Upper lobe of right lung (tissue), 1 donor: ENCODE data around the gene CFAP107. TPM values are rescaled to one million over a fixed set of nuclear protein-coding genes. Genes with fewer than 3 reads are reported as not detected.
"Not testable (repeated sequence)": the region's sequence is repeated elsewhere in the genome, so short reads cannot be mapped to it uniquely, and the experiment has no call there.

Source experiments
- ATAC-seq: fragments of 200-7000 bp; cut with Tn5 transposase; one replicate; pipeline ENCODE4 v1.9.1; 2020; ENCODE audit warnings: mild to moderate bottlenecking, moderate library complexity
- DNase-seq: peaks from one replicate; pipeline ENCODE4 v3.0.0-alpha.2; 2020
- H3K27ac ChIP-seq: fragments of 200-600 bp; one replicate; pipeline ENCODE4 v1.8.0; 2022
- H3K27me3 ChIP-seq: fragments of 200-600 bp; one replicate; pipeline ENCODE4 v1.8.0; 2022; ENCODE audit warnings: mild to moderate bottlenecking
- H3K36me3 ChIP-seq: fragments of 200-600 bp; one replicate; pipeline ENCODE4 v1.8.0; 2022
- H3K4me1 ChIP-seq: fragments of 200-600 bp; one replicate; pipeline ENCODE4 v1.8.0; 2022
- H3K4me3 ChIP-seq: fragments of 200-600 bp; one replicate; pipeline ENCODE4 v1.8.0; 2022; ENCODE audit warnings: mild to moderate bottlenecking
- H3K9me3 ChIP-seq: fragments of 200-600 bp; one replicate; pipeline ENCODE4 v1.8.0; 2022
- CTCF ChIP-seq: fragments of 200-600 bp; IDR thresholded peaks from one replicate; pipeline ENCODE4 v1.8.0; 2022; ENCODE audit warnings: antibody characterized with exemption
- intact Hi-C: fragments of 100-400 bp; cut with DNase I; formaldehyde crosslinking; loops from one replicate; pipeline ENCODE4 v1.11.0; 2022
- total RNA-seq: library from RNA; stranded (reverse); fragmentation: NEBNext Ultra II Directional; extraction: Animal tissue kit (Norgen Biotek cat#: 25700); gene quantifications from one replicate; pipeline ENCODE4 v1.2.1, GENCODE V29; 2021
- donor health status: DM: no; HTN: yes; CAD: no; lungs with severe emphysema.

The CFAP107 gene
- total RNA-seq, 1 donor from 2014 or later = not detected

GRCh38 chr1:12774801-12775345, 28.9 kb downstream of the CFAP107 start:
- H3K4me1 ChIP-seq = no peaks in the 10 kb centered on the region
- ATAC-seq = no peak
- peaks cover 9% of the 10 kb centered on the region for H3K27me3 ChIP-seq
- no peak for TF ChIP-seq CTCF
- no peaks in the 10 kb centered on the region for H3K36me3 ChIP-seq
- intact Hi-C loops = no loop called here
- no peaks in the 10 kb centered on the region for H3K9me3 ChIP-seq
- DNase-seq = no peak
- H3K4me3 ChIP-seq = no peak overlapping the region
- no peak overlapping the region for H3K27ac ChIP-seq

GRCh38 chr1:12775443-12775842, 29.4 kb downstream of the CFAP107 start:
- intact Hi-C loops = no loop called here
- ATAC-seq = no peak
- Histone ChIP-seq H3K4me3 (no peak overlapping the region), H3K4me1 (no peaks in the 10 kb centered on the region), H3K9me3 (no peaks in the 10 kb centered on the region), H3K27ac (no peak overlapping the region), H3K27me3 (peaks cover 3% of the 10 kb centered on the region), H3K36me3 (no peaks in the 10 kb centered on the region)
- DNase-seq = no peak
- TF ChIP-seq CTCF = no peak

GRCh38 chr1:12776801-12777557, 31.0 kb downstream of the CFAP107 start:
- Histone ChIP-seq H3K4me1 (no peaks in the 10 kb centered on the region), H3K9me3 (no peaks in the 10 kb centered on the region), H3K27ac (no peak overlapping the region), H3K27me3 (no peaks in the 10 kb centered on the region), H3K4me3 (no peak overlapping the region), H3K36me3 (no peaks in the 10 kb centered on the region)
- DNase-seq = no peak
- intact Hi-C loops = no loop called here
- TF ChIP-seq CTCF = no peak
- ATAC-seq = no peak

GRCh38 chr1:12778061-12778460, 32.1 kb downstream of the CFAP107 start:
- H3K36me3 ChIP-seq = no peaks in the 10 kb centered on the region
- H3K4me3 ChIP-seq = no peak overlapping the region
- ATAC-seq (no peak), DNase-seq (no peak)
- no peak for TF ChIP-seq CTCF
- no peaks in the 10 kb centered on the region for H3K9me3 ChIP-seq
- H3K27me3 ChIP-seq = no peaks in the 10 kb centered on the region
- no peak overlapping the region for H3K27ac ChIP-seq
- no peaks in the 10 kb centered on the region for H3K4me1 ChIP-seq
- intact Hi-C loops = no loop called here

GRCh38 chr1:12778907-12779306, 32.9 kb downstream of the CFAP107 start:
- no peaks in the 10 kb centered on the region for H3K4me1 ChIP-seq
- H3K36me3 ChIP-seq = no peaks in the 10 kb centered on the region
- H3K9me3 ChIP-seq = peaks cover under 1% of the 10 kb centered on the region
- DNase-seq = no peak
- H3K27ac ChIP-seq = no peak overlapping the region
- H3K27me3 ChIP-seq = no peaks in the 10 kb centered on the region
- no peak overlapping the region for H3K4me3 ChIP-seq
- intact Hi-C loops = no loop called here
- no peak for ATAC-seq
- TF ChIP-seq CTCF = no peak

GRCh38 chr1:12781488-12781887, 35.5 kb downstream of the CFAP107 start:
- H3K36me3 ChIP-seq, intact Hi-C loops, DNase-seq, H3K27ac ChIP-seq, ATAC-seq, H3K27me3 ChIP-seq, H3K4me3 ChIP-seq, H3K4me1 ChIP-seq: not testable (repeated sequence)
- peaks cover 21% of the 10 kb centered on the region for H3K9me3 ChIP-seq

GRCh38 chr1:12783783-12784182, 37.8 kb downstream of the CFAP107 start:
- H3K4me3 ChIP-seq, H3K36me3 ChIP-seq, H3K4me1 ChIP-seq, ATAC-seq, DNase-seq, intact Hi-C loops, H3K27me3 ChIP-seq, H3K27ac ChIP-seq: not testable (repeated sequence)
- peaks cover 21% of the 10 kb centered on the region for H3K9me3 ChIP-seq

GRCh38 chr1:12784729-12785128, 38.7 kb downstream of the CFAP107 start:
- H3K9me3 ChIP-seq = peaks cover 21% of the 10 kb centered on the region
- H3K27ac ChIP-seq, H3K4me1 ChIP-seq, H3K4me3 ChIP-seq, intact Hi-C loops, ATAC-seq, H3K36me3 ChIP-seq, H3K27me3 ChIP-seq, DNase-seq: not testable (repeated sequence)

GRCh38 chr1:12791097-12791496, 45.1 kb downstream of the CFAP107 start, which contains the start of gene PRAMEF1:
Gene PRAMEF1 (plus strand): TSS chr1:12791397. CDS start chr1:12793228, 1,831 bp downstream.
- H3K27me3 ChIP-seq, intact Hi-C loops, H3K36me3 ChIP-seq, ATAC-seq, H3K4me1 ChIP-seq, H3K9me3 ChIP-seq, DNase-seq, H3K4me3 ChIP-seq, H3K27ac ChIP-seq: not testable (repeated sequence)
